Measurements from ENCODE around the gene CMTM7.
A peak's percentile ranks its signal among the peaks of the same experiment; 100 is the strongest.
"Not testable (repeated sequence)": the region's sequence is repeated elsewhere in the genome, so short reads cannot be mapped to it uniquely, and the experiment has no call there.

Gene CMTM7

GRCh38 chr3:32460817-32461496 lies 69.3 kb downstream of the CMTM7 start:
- DNase-seq: not testable (repeated sequence)

- DNase-seq: peak in 3 of 6 experiments; percentile 18 to 40 (median 29)
These were observed 70.7 kb downstream of the CMTM7 start for GRCh38 chr3:32462191-32462986.

- not testable (repeated sequence) for DNase-seq
These were observed 71.8 kb downstream of the CMTM7 start for GRCh38 chr3:32463415-32463814.

- not testable (repeated sequence) for DNase-seq
These were observed 73.1 kb downstream of the CMTM7 start for GRCh38 chr3:32464726-32465125.

GRCh38 chr3:32466808-32467207 lies 75.2 kb downstream of the CMTM7 start:
- not testable (repeated sequence) for DNase-seq

- DNase-seq: peak; percentile 52 to 86 (median 72)
These were observed 75.8 kb downstream of the CMTM7 start for GRCh38 chr3:32467333-32468070.

- no peak for DNase-seq
These were observed 77.7 kb downstream of the CMTM7 start for GRCh38 chr3:32469151-32469874.

- no peak for DNase-seq
These were observed 78.7 kb downstream of the CMTM7 start for GRCh38 chr3:32470362-32470761.

GRCh38 chr3:32471246-32471645 lies 79.6 kb downstream of the CMTM7 start:
- no peak for DNase-seq

GRCh38 chr3:32472151-32472550 lies 80.5 kb downstream of the CMTM7 start:
- DNase-seq: not testable (repeated sequence)

GRCh38 chr3:32474201-32474600 lies 82.5 kb downstream of the CMTM7 start:
- DNase-seq: no peak

GRCh38 chr3:32480604-32481003 lies 89.0 kb downstream of the CMTM7 start:
- DNase-seq: no peak

GRCh38 chr3:32481791-32482631 lies 90.4 kb downstream of the CMTM7 start:
- DNase-seq: no peak

GRCh38 chr3:32482693-32483092 lies 91.0 kb downstream of the CMTM7 start:
- no peak for DNase-seq

- no peak for DNase-seq
These were observed 92.1 kb downstream of the CMTM7 start for GRCh38 chr3:32483772-32484171.

GRCh38 chr3:32484436-32484835 lies 92.8 kb downstream of the CMTM7 start:
- no peak for DNase-seq

- no peak for DNase-seq
These were observed 96.3 kb downstream of the CMTM7 start for GRCh38 chr3:32487781-32488473.

- no peak for DNase-seq
These were observed 96.9 kb downstream of the CMTM7 start for GRCh38 chr3:32488474-32489008.

- DNase-seq: no peak
These were observed 101.2 kb downstream of the CMTM7 start for GRCh38 chr3:32492684-32493436.

All from stimulated activated naive CD4-positive, alpha-beta T cell (primary cell).